CD4-positive, alpha-beta T cell treated with Interleukin-2 at 100 ng/mL for 4 hours (primary cell): Measurements from ENCODE around the gene HSD17B8.

Experiments used
- DNase-seq: peaks from one replicate; pipeline ENCODE4 v3.0.0-alpha.2; 2020; ENCODE audit warnings: low spot score

The HSD17B8 gene

DNA sequence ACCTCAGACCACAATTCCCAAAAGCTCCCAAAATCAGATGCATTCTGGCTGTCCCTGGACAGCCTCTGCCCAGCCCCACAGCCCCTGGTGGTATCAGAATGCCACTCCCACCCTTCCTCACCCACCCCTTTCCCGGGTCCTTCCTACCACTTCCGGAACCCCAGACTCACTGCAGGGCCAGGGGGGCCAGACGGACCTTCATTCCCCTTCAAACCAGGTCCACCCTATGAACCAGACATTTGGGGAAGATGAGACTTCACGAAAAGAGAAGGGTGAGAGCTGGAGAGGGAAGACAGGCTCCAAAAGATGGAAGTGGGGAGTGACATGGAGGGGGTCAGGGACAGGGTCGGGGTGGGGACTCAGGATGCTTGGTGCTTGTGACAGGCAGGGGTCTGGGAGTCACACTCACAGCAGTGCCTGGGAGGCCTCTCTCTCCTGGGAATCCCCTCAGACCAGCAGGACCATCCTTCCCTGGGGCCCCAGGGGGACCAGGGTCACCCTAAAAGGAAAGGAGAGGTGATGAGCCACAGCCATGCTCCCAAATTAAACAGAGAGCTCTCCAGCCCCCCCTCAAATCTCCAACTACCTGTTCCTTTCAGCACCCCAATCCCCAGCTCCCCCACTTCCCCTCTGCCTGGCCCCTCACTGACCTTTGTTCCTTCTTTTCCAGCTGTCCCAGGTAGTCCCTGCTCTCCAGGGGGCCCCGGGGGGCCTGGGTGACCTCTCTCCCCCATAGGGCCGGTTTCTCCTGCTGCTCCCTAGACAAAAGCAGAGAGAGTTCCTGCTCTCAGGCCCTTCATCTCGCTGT lies 32.4 kb upstream of the HSD17B8 start:
- no peak for DNase-seq

DNA sequence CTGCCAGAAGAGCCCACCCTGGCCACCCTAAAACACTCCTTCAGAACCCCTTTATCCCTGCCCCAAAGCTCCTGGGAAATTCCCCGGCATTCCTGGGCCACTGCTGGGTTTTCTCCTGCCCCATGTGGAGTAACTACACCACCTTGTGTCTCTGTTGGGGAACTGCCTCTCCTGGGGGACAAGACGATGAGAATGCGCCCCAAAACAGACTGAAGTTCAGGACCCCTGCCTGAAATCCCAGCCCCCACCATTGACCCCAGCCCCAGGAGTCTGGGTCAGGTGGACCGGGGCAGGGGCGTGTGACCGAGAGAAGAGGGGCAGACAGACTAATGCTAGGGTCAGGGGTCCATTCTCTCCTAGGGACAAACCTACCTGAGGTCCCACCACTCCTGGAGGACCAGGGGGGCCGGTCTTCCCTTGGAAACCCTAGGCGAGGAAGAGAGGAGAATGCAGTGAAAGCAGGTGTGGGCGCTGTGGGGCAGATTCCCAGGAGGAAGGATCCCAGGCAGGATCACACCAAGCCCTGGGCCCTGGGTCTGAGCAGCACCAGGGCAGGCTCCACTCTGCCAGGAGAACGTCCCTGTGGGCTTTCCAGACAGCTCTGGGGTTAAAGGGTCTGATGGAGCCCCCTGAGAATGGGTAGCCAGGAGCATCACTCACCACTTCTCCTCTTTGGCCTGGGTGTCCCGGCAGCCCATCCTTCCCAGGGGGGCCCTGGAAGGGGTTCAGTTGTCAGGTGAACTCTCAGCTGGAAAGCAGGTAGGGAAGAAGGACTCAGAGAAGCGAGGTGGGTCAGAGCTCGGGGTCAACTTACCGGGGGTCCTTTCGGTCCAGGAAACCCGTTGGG lies 31.5 kb upstream of the HSD17B8 start:
- DNase-seq: no peak

DNA sequence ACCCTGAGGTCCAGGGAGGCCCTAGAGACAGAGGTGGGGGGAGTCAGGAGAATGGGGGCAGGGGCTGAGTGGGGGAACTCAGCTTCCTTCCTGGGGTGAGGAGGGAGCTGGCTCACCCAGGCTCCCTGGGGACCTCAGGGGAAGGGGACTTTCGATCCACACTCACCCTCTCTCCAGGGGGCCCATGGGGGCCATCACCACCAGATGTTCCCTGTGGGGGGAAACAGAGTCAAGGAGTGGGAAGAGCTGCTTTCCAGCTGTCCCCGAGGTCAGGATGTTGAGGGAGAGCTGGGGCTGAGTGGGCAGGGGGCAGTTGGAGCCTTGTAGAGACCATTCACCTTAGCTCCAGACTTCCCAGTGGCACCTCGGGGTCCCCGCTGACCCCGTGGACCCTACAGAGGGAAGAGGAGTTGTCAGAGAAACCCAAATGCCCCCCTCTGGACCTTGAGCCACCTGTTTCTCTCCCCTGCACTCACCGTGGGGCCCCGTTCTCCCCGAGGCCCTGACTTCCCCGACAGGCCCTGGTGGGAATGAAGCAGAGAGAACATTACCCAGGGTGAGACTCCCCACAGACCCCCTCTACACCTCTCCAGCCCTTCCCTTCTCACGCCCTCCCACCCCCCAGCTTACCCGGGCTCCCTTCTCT lies 30.8 kb upstream of the HSD17B8 start:
- no peak for DNase-seq

DNA sequence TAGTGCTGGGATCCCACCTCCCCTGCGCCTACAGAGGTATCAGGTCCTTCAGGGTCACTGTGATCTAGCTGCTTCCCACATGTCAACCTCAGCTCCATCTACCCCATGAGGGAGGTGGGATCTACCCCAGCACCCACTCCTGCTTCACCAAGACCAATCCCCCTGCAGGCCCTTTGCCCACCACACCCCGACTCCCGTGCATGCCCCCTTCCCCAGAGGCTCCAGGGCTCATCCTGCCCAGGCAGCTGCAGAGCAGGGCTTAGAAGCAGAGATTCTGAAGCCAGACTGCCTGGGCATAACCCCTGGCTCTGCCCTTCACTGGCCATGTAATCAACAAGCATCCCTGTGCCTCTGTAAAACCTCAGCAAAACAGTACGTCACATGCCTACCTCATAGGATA lies 29.7 kb upstream of the HSD17B8 start:
- DNase-seq: no peak

DNA sequence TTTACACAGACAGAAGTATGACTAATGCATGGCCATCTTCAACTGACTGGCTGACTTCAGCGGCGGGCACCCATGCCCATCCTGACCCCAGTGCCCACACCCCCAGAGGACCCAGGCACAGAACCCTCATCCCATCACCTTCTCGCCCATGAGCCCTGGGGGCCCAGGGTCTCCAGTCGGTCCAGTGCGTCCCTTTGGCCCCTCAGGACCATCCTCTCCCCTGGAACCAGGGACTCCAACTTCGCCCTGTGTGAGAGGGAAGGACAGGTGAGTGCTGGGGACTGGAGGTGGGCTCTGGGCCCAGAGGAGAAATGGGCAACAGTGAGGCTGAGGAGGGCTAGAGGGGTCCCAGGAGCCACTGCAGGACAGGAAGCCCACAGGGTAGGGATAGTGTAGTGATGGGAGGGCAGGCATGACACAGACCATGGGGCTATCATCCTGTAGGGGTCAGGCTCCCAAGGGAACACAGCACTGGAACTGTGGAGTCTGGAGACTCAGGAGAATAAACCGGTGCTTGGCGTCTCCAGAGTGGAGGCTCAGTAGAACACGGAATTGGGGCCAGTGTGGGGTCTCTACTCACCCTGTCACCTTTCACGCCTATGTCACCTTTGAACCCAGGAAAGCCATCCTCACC lies 28.9 kb upstream of the HSD17B8 start:
- no peak for DNase-seq

DNA sequence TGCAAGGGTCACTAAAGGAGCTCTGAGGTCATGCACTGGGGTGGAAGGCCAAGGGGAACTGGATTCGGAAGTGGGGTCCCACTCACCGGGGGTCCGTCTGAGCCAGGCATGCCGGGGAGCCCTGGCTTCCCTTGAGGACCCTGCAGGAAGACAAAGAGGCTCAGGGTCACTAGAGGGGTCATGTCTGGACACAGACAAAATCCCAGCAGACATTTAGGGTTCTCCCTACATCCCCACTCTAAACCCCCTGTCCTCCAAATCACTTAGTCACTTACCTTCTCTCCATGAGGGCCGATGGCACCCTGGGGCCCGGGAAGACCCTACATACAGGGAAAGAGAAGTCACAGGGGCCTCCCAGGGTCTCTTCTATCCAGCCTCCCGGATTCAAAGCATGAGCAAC lies 27.5 kb upstream of the HSD17B8 start:
- no peak for DNase-seq

DNA sequence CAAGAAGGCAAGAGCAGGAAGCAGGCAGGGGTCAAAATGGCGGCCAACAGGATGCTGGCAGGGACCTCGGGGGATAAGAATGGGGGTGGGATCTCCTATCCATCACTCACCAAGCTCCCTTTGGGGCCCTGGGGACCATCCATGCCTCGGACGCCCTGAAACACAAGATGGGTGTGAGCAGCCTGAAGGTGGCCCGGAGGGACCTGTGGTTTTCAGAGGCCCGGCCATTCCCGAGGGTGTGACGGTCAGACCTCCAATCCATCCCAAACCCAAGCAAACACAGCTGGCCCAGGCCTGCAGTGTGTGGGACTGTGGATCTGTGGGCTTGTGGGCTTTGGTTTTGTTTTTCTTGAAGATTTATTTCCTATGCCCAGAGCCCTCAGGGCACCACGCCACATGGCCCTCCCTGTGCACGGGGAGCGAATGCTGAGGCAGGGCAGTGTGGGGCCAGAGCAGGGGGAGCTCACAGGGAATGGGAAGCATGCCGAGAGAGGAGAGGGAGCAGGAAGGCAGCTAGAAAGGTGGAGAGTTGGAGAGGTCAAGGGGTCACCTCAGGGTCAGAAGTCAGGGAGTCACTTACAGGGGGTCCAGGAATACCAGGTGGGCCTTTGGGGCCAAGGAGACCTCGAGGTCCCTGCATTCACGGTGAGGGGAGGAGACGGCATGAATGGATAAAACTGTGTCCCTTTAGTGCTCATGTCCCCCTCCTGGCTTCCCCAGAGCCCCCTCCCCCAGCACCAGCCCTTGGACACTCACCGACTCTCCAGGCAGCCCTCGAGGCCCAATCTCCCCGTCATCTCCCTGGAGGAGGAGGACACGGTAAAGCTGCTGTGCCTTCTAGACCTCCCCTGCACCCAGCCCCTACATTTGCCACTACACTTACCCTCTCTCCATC lies 26.7 kb upstream of the HSD17B8 start:
- DNase-seq: no peak

DNA sequence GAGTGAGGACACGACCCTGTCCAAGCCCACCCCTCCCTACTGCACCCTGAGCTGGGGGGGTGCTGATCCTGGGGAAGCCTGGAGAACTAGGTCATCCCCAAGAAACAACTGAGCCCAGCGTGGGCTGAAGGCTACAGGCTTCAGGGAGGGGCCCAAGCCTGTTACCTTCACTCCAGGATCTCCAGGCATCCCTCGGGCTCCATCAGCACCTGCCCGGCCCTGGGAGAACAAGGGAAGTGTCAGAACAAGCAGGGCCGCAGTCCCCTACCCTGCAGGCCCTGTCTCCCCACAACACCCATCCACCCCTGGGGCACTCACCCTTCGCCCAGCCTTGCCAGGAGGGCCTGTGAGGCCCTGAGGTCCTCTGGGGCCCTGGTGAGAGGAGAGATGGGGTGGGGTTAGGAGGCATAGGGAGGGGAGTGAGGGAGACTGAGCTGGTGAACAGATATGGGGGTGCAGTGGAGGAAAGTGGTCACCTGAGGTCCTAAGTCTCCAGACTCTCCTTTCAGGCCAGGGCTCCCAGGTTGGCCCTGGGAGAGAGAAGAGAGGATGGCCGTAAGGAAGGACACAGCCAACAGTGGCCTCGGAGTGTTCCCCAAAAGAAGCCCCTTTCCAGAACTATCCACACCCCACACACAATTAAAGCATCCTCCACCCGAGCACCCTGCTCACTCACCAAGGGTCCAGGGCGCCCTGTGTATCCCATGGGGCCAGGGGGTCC lies 25.5 kb upstream of the HSD17B8 start:
- DNase-seq: no peak

DNA sequence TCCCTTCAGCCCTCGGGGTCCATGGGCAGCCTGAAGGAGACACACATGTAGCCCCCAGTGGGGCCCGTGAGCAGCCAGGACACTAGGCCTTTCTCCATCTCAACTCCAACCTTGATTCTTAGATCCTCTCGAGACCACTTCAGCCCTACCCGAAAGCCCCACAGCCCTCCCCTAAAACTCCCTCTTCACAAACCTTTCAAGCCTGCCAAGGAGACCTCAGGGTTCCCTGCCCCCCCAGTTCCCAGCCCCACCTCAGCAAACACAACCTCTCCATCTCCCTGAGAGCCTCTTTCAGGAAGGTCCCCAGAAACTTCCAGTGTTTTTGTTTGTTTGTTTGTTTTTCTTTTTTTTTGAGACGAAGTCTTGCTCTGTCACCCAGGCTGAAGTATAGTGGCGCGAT lies 23.3 kb upstream of the HSD17B8 start:
- no peak for DNase-seq

DNA sequence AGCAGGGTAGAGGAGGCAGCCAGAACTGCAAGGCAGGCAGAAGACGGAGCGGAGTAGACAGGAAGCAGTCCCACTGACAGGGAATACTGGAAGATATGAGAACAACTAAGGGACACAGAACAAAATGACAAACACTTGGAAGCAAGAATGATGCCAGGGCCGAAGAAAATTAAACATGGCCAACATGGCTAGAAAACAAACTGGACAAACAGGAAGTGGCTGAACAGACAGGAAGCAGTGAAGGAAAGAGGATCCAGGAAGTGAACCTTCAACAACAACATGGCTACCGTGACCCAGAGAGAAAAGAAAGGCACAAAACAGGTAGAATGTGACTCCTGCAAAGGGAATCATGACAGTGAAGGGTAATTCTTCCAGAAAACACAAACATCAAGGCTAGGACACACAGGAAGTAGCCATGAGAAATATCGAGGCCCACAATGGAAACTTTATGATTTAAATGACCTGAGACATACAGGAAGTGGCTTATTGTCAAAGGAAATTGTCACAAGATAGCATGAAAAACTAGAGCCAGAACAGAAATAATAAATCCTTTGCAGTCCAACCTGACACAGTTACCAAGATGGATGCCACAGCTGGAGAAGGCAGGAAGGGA lies 21.3 kb upstream of the HSD17B8 start:
- DNase-seq: no peak

DNA sequence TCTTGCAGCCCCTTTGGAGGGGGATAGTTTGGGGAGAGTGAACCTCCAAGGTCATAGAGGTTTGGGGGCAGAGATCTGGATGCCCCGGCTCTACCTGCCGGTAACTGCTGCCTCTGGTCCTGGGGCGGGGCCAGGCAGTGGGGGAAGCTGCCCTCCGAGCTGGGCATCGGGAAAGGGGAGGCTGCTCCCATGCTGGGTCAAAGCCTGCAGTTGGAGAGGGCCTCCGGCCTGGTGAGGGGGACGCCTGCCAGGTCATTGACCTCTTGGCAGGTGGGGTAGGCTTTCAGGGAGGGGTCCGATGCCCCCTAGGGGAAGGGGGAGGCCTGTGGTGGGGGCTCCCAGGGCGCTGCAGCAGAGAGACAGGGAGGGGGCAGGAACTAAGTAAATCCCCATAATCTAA lies 19.3 kb upstream of the HSD17B8 start:
- DNase-seq: no peak

DNA sequence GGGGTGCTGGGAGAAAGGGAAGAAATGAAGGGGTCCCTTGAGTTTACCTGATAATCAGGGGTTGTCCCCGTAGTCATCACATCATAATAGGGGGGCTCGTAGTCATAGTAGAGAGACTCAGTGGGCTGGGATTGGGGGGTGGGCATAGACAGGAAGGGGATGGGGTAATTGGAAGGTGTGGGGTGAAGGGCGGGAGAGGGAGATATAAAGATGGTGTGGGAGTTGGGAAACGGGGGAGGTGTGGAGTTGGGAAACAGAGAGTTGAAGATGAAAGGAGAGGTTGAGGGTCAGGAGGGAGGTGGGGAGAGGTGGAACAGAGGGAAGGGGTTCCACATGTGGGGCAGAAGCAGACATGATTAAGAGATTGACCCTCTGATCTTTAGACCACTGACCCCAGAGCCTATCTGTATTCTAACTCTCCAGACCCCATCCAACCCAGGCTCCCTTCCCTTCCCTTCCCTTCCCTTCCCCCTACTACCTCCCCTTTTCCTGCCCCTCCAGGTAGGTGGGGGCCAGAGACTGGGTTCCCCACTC lies 18.7 kb upstream of the HSD17B8 start:
- no peak for DNase-seq

DNA sequence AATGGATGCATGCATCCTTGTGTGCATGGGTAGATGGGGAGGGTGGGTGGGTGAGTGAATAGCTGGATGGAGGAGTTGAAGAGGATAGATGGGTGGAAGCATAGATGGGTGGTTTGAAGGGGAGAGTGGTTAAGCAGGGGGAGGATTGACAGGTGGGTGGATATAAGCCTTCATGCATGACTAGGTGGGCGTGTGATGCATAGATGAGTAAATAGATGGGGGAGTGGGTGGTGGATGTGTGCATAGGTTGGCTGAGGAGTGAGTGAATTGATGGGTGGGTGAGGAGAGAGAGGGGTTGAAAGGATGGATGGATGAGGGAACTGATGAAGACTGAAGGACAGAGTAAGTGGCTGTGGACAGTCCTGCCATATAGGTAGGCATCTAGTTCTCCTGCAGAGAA lies 16.6 kb upstream of the HSD17B8 start:
- no peak for DNase-seq

DNA sequence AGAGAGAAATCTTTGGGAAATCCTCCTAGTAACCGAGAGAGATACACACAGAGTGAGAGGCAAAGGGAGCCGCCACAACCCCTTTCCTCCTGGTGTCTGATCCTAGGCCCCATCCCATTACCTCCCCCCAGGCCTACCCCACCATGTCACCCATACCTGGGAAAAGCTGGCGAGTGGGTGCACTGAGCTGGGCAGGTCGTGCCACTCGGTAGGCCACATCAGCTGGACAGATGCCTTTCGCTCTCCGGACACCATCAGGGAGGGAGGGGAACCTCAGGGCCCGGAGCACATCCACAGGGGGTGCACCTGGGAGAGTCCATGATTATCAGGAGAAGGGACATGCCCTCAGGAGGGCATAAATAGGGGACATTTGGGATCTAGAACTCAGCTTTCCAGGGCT lies 15.3 kb upstream of the HSD17B8 start:
- no peak for DNase-seq

DNA sequence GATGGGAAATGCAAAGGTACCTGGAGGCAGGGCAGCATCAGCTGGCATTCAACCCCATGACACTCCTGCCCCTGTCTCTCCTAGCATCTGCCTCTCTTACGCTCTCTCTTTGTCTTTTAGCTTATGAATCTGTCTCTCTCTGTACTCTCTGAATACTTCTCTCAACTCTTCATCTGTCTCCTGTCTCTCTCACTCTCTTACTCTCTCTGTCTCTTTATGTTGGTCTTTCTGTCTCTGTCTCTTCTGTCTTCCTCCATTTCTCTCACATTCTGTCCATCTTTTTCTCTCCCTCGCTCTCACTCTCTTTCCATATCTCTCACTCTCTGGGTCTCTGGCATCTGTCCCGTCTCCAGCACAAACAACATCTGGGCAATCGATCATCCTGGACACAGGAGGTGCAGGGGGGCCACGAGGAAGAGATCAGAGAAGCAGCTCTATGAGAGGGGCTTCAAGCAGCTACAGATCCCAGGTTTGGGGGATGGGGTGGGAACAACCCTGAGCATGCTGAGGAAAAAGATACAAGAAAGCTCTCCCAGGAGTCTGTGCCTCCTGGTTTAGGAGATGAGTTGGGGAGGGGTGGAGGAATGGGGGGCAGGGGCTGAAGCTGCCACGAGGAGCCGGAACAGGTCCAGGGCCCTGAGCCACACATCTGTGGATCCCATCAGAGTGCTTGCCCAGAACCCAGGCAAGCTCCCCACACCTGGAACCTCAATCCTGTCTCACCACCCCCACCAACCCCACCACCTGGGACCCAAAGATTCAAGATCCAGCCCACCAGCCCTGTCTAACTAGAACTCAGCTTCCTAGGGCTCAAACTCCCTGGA lies 14.6 kb upstream of the HSD17B8 start:
- DNase-seq: no peak

DNA sequence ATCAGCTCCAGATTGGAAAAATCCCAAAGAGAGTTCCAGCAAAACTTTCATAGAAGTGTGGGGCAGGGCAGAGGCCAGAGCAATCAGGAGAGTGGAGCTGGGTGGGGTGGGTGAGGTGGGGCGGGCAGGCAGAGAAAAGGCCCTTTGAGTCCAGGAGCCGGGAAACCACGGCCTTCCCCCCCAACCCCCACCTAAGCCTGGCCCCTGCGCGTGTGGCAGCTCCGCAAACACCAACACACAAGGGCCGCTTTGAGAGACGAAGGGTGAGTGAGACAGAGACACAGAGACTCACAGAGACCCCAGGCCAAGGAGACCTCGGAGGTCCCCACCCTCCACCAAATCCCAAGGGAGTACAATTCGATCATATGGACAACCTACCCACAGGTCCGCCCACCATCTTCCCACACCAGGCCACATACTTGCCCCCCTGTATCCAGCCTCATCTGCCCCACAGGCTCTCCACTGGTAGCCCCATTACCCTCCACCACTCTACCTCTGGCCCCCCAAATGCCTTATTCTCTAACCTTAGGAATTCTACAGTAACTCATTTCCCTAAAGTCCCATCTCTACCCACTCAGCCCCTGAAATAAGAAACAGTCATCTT lies 13.8 kb upstream of the HSD17B8 start:
- no peak for DNase-seq

DNA sequence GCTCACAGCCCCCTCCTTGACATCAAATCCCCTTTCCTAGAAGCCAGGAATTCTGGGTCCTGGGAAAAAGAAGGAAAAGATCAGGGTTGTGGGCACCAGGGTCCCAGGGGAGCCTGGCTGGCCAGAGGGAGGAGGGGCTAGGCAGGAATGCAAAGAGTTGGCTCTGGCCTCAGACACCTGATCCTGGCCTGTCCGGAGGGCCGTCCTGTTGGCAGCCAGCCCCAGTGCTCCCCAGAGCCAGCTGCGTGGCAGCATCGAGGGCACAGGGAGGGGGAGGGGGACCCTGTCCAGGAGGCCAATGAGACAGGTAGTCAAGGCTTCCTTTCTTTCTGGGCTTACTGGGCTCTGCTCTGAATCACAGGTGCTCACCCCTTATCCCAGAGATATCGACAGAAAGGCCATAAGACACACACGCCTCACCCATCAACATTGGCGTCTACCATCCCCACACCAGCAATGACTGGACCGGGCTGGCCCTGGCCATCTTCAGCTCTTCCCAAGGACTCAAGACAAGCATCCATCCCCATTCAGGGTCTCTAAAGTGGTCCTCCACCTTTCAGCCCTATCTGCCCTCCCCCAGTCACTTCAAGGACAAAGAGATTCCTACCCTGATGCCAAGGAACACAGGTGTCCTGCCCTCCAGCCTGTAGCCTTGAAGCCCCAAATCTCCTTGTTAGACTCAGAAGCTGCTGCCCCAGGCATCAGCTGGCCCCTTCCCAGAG lies 12.9 kb upstream of the HSD17B8 start:
- no peak for DNase-seq

DNA sequence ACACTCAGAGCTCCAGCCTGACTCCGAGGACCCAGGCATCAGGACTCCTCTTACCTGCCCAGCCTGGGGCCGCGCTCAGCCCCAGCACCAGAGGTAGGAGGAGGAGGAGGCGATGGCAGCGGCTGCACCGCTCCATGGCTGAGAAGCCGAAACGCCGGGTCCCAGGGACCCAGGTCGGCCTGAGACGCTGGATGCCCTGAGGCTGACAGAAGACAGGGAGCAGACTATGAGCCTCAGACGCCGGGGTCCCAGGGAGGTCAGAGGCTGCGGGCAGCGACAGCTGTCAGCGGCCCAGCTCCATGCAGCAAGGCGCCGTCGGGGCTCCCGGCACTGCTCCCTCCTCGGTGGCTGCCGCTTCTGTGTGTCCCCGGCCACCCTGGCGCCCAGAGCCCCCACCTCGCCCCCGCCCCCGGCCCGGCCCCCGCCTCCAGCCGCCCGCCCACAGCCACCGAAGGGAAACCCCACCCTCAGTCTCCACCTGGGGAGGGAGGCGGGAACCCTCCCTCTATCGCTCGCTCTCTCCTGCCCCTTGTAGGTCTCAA lies 12.3 kb upstream of the HSD17B8 start, which contains the start of gene COL11A2:
COL11A2 (minus strand) TSS at position 363 of the 542 bp plus-strand sequence; CDS start at position 136, 227 bp downstream.
- DNase-seq: no peak
